HG03280 (cell line): ENCODE results near the gene TMEM8B.

ENCODE experiments used
- ATAC-seq: cut with Tn5 transposase; IDR thresholded peaks from one replicate; pipeline ENCODE4 v1.9.1; 2021; ENCODE audit warnings: mild to moderate bottlenecking, moderate library complexity; ENCODE audit not compliant: unreplicated experiment

The TMEM8B gene

GRCh38 chr9:35811381-35812024, 17.5 kb upstream of the TMEM8B start:
- no peak for ATAC-seq

- ATAC-seq: peak; percentile 61
These were observed 16.9 kb upstream of the TMEM8B start, which contains the start of gene SPAG8 for GRCh38 chr9:35812025-35812602. SPAG8 (minus strand) TSS chr9:35812262; CDS start chr9:35812147, 115 bp downstream.

- no peak for ATAC-seq
These were observed 15.5 kb upstream of the TMEM8B start for GRCh38 chr9:35813434-35814105.

- ATAC-seq: peak; percentile 20
These were observed 14.8 kb upstream of the TMEM8B start for GRCh38 chr9:35814106-35814840.

GRCh38 chr9:35814841-35815543, 14.0 kb upstream of the TMEM8B start, which contains the start of gene HINT2:
HINT2 (minus strand) TSS chr9:35815042; CDS start chr9:35814979, 63 bp downstream.
- peak; percentile 68 for ATAC-seq

- no peak for ATAC-seq
These were observed 12.3 kb upstream of the TMEM8B start for GRCh38 chr9:35816708-35817107.

- ATAC-seq: no peak
These were observed 10.7 kb upstream of the TMEM8B start for GRCh38 chr9:35818341-35818740.

GRCh38 chr9:35820076-35820475, 9.0 kb upstream of the TMEM8B start:
- no peak for ATAC-seq

GRCh38 chr9:35822926-35823325, 6.1 kb upstream of the TMEM8B start:
- ATAC-seq: no peak

GRCh38 chr9:35826071-35826701, 2.8 kb upstream of the TMEM8B start:
- ATAC-seq: peak; percentile 46

GRCh38 chr9:35827486-35827885, 1.5 kb upstream of the TMEM8B start:
- no peak for ATAC-seq

- peak; percentile 4 for ATAC-seq
These were observed 328 bp upstream of the TMEM8B start, which contains the start of gene FAM221B for GRCh38 chr9:35828716-35829083. FAM221B (minus strand) TSS chr9:35828732; CDS start chr9:35826161, 2,571 bp downstream.

GRCh38 chr9:35829764-35830096, 702 bp downstream of the TMEM8B start:
- no peak for ATAC-seq

GRCh38 chr9:35831040-35831439, 2.0 kb downstream of the TMEM8B start:
- ATAC-seq: no peak

GRCh38 chr9:35832814-35833213, 3.8 kb downstream of the TMEM8B start:
- ATAC-seq: no peak

GRCh38 chr9:35834260-35835215, 5.5 kb downstream of the TMEM8B start:
- no peak for ATAC-seq

- ATAC-seq: no peak
These were observed 6.2 kb downstream of the TMEM8B start for GRCh38 chr9:35835216-35835632.

GRCh38 chr9:35835766-35836165, 6.7 kb downstream of the TMEM8B start:
- no peak for ATAC-seq

- ATAC-seq: no peak
These were observed 7.6 kb downstream of the TMEM8B start for GRCh38 chr9:35836595-35836994.
